DOHH2 (cell line): Measurements from ENCODE around the gene C11orf91.
A peak's percentile ranks its signal among the peaks of the same experiment; 100 is the strongest.

Source experiments
- H3F3A ChIP-seq: fragments of 200-600 bp; sonication (generic), shearing (Covaris generic); 2 replicates; pipeline ENCODE4 v1.6.0; 2016; ENCODE audit warnings: antibody characterized with exemption, mild to moderate bottlenecking; ENCODE audit not compliant: control insufficient read depth, insufficient read depth
- H3K27ac ChIP-seq: fragments of 200-600 bp; sonication (generic); 2 replicates; pipeline ENCODE4 v1.5.1; 2014; ENCODE audit warnings: low read depth, mild to moderate bottlenecking, low read length, moderate library complexity
- H3K27me3 ChIP-seq: fragments of 200-600 bp; sonication (generic); 2 replicates; pipeline ENCODE4 v1.6.1; 2014; ENCODE audit warnings: mild to moderate bottlenecking, low read length, mixed read lengths; ENCODE audit not compliant: control insufficient read depth
- H3K36me3 ChIP-seq: fragments of 200-600 bp; sonication (generic); 2 replicates; pipeline ENCODE4 v1.6.1; 2014; ENCODE audit warnings: mild to moderate bottlenecking, low read length, moderate library complexity, mixed read lengths; ENCODE audit not compliant: control insufficient read depth
- H3K4me1 ChIP-seq: fragments of 200-600 bp; sonication (generic); 2 replicates; pipeline ENCODE4 v1.6.1; 2014; ENCODE audit warnings: mild to moderate bottlenecking, low read length, mixed read lengths; ENCODE audit not compliant: control insufficient read depth
- H3K4me2 ChIP-seq: fragments of 200-600 bp; sonication (generic); 2 replicates; pipeline ENCODE4 v1.6.0; 2014; ENCODE audit warnings: mild to moderate bottlenecking, low read length, moderate library complexity
- H3K4me3 ChIP-seq: fragments of 200-600 bp; sonication (generic); 2 replicates; pipeline ENCODE4 v1.5.1; 2014; ENCODE audit warnings: mild to moderate bottlenecking, low read length, mixed read lengths
- H3K79me2 ChIP-seq: fragments of 200-600 bp; sonication (generic); 2 replicates; pipeline ENCODE4 v1.6.1; 2014; ENCODE audit warnings: mild to moderate bottlenecking, low read length, mixed read lengths; ENCODE audit not compliant: control insufficient read depth
- H3K9me2 ChIP-seq: fragments of 200-600 bp; sonication (generic); replicated peaks from 2 replicates; pipeline ENCODE4 v1.6.1; 2014; ENCODE audit warnings: mild to moderate bottlenecking, low read length, mixed read lengths; ENCODE audit not compliant: control insufficient read depth
- H3K9me3 ChIP-seq: fragments of 200-600 bp; sonication (generic); 2 replicates; pipeline ENCODE4 v1.6.1; 2014; ENCODE audit warnings: antibody characterized with exemption, low read length, mixed read lengths; ENCODE audit not compliant: control insufficient read depth, insufficient read depth
- H4K20me1 ChIP-seq: fragments of 200-600 bp; sonication (generic); 2 replicates; pipeline ENCODE4 v1.6.0; 2014; ENCODE audit warnings: low read depth, mild to moderate bottlenecking, antibody characterized with exemption, low read length, moderate library complexity; ENCODE audit not compliant: control insufficient read depth, insufficient read depth
- CTCF ChIP-seq: fragments of 200-600 bp; sonication (generic); IDR thresholded peaks from one replicate; pipeline ENCODE4 v1.5.1; 2014; ENCODE audit warnings: antibody characterized with exemption, mild to moderate bottlenecking, low read depth, low read length; ENCODE audit not compliant: poor library complexity, severe bottlenecking
- EZH2phosphoT487 ChIP-seq: fragments of 200-600 bp; sonication (generic); IDR thresholded peaks from 2 replicates; pipeline ENCODE4 v1.6.1; 2017; ENCODE audit warnings: borderline replicate concordance, mild to moderate bottlenecking, antibody characterized with exemption, low read length, moderate library complexity, mixed read lengths

C11orf91 gene

GRCh38 chr11:33687733-33688479 lies 12.7 kb downstream of the C11orf91 start:
- Histone ChIP-seq H3F3A (no peaks in the 10 kb centered on the region), H3K27me3 (no peaks in the 10 kb centered on the region), H3K79me2 (no peaks in the 10 kb centered on the region), H3K36me3 (no peaks in the 10 kb centered on the region), H3K9me3 (no peaks in the 10 kb centered on the region), H3K27ac (no peak overlapping the region), H4K20me1 (no peaks in the 10 kb centered on the region), H3K4me2 (no peak overlapping the region), H3K4me1 (no peaks in the 10 kb centered on the region), H3K9me2 (no peaks in the 10 kb centered on the region), H3K4me3 (no peak overlapping the region)
- no peak for TF ChIP-seq EZH2phosphoT487
- peak; percentile 87 for TF ChIP-seq CTCF

- Histone ChIP-seq H3K79me2 (no peaks in the 10 kb centered on the region), H4K20me1 (no peaks in the 10 kb centered on the region), H3K36me3 (no peaks in the 10 kb centered on the region), H3K27me3 (no peaks in the 10 kb centered on the region), H3K4me3 (no peak overlapping the region), H3K9me2 (no peaks in the 10 kb centered on the region), H3K27ac (no peak overlapping the region), H3K9me3 (no peaks in the 10 kb centered on the region), H3K4me2 (no peak overlapping the region), H3F3A (no peaks in the 10 kb centered on the region), H3K4me1 (no peaks in the 10 kb centered on the region)
- no peak for TF ChIP-seq EZH2phosphoT487
- no peak for TF ChIP-seq CTCF
These were observed 15.5 kb downstream of the C11orf91 start for GRCh38 chr11:33685082-33685481.

- no peaks in the 10 kb centered on the region for H3K36me3 ChIP-seq
- H4K20me1 ChIP-seq, result no peaks in the 10 kb centered on the region
- H3F3A ChIP-seq, result no peaks in the 10 kb centered on the region
- no peaks in the 10 kb centered on the region for H3K9me2 ChIP-seq
- H3K4me3 ChIP-seq, result no peak overlapping the region
- H3K4me1 ChIP-seq, result no peaks in the 10 kb centered on the region
- H3K9me3 ChIP-seq, result no peaks in the 10 kb centered on the region
- no peak overlapping the region for H3K27ac ChIP-seq
- no peak overlapping the region for H3K4me2 ChIP-seq
- no peak for TF ChIP-seq CTCF
- no peak for TF ChIP-seq EZH2phosphoT487
- H3K27me3 ChIP-seq, result no peaks in the 10 kb centered on the region
- H3K79me2 ChIP-seq, result no peaks in the 10 kb centered on the region
These were observed 16.5 kb downstream of the C11orf91 start for GRCh38 chr11:33684003-33684706.
